H1 (cell line): ENCODE data around the gene STKLD1. TPM values are rescaled to one million over a fixed set of nuclear protein-coding genes. Genes with fewer than 3 reads are reported as not detected.

Experiments used
- polyA plus RNA-seq, 7 experiments: library from polyadenylated mRNA; depleted of rRNA in 3 of 7; stranded (reverse) in 5 of 7; unstranded in 2 of 7; fragments of >200 nt in 5 of 7; fragments of 200-250 nt in 2 of 7; gene quantifications; 1 replicate in 5 of 7; 2 replicates in 1 of 7; 4 replicates in 1 of 7; pipeline versions ENCODE4 v1.2.1 to v1.2.3, GENCODE V29; 2011 to 2013; ENCODE audit warnings: missing spikeins in 2 of 7, mixed read lengths in 2 of 7
- total RNA-seq: library from RNA; stranded (reverse); fragmentation: NEBNext Ultra II Directional; extraction: Animal tissue kit (Norgen Biotek cat#: 25700); gene quantifications from 2 replicates; pipeline ENCODE4 v1.2.1, GENCODE V29; 2021
- TF ChIP-seq, protein P1 (sequence below): fragments of 300-600 bp; sonication (generic); IDR thresholded peaks from 2 replicates; pipeline ENCODE4 v1.7.1; 2012; ENCODE audit warnings: low read length, moderate library complexity, mild to moderate bottlenecking, inconsistent platforms; ENCODE audit not compliant: insufficient replicate concordance

The STKLD1 gene
- total and polyA plus RNA-seq, 2 of the 8 experiments (the other 6 are each of a cell fraction or from before 2014, with no cell fraction given) = 0.26 TPM; not detected in 1

DNA sequence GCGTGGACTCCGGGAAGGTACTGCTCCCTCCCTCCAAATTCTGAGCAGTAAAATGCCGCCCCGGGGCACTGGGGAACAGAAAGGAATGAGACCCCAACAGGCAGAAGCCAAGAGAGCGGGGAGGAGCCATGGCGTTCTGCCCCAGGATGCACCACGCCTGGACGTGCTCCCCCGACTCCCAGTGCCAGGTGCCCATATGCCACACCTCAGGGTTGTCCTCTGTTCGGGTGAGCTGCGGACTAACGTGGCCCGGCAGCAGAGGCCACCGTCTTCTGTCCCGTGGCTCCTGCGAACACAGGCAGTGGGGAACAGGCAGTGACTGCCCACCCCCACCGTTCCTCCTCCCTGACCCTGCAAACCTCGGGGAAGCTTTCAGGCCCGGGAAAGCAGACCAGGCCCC lies 44.9 kb upstream of the STKLD1 start (continued):
- TF ChIP-seq, protein P1, sequence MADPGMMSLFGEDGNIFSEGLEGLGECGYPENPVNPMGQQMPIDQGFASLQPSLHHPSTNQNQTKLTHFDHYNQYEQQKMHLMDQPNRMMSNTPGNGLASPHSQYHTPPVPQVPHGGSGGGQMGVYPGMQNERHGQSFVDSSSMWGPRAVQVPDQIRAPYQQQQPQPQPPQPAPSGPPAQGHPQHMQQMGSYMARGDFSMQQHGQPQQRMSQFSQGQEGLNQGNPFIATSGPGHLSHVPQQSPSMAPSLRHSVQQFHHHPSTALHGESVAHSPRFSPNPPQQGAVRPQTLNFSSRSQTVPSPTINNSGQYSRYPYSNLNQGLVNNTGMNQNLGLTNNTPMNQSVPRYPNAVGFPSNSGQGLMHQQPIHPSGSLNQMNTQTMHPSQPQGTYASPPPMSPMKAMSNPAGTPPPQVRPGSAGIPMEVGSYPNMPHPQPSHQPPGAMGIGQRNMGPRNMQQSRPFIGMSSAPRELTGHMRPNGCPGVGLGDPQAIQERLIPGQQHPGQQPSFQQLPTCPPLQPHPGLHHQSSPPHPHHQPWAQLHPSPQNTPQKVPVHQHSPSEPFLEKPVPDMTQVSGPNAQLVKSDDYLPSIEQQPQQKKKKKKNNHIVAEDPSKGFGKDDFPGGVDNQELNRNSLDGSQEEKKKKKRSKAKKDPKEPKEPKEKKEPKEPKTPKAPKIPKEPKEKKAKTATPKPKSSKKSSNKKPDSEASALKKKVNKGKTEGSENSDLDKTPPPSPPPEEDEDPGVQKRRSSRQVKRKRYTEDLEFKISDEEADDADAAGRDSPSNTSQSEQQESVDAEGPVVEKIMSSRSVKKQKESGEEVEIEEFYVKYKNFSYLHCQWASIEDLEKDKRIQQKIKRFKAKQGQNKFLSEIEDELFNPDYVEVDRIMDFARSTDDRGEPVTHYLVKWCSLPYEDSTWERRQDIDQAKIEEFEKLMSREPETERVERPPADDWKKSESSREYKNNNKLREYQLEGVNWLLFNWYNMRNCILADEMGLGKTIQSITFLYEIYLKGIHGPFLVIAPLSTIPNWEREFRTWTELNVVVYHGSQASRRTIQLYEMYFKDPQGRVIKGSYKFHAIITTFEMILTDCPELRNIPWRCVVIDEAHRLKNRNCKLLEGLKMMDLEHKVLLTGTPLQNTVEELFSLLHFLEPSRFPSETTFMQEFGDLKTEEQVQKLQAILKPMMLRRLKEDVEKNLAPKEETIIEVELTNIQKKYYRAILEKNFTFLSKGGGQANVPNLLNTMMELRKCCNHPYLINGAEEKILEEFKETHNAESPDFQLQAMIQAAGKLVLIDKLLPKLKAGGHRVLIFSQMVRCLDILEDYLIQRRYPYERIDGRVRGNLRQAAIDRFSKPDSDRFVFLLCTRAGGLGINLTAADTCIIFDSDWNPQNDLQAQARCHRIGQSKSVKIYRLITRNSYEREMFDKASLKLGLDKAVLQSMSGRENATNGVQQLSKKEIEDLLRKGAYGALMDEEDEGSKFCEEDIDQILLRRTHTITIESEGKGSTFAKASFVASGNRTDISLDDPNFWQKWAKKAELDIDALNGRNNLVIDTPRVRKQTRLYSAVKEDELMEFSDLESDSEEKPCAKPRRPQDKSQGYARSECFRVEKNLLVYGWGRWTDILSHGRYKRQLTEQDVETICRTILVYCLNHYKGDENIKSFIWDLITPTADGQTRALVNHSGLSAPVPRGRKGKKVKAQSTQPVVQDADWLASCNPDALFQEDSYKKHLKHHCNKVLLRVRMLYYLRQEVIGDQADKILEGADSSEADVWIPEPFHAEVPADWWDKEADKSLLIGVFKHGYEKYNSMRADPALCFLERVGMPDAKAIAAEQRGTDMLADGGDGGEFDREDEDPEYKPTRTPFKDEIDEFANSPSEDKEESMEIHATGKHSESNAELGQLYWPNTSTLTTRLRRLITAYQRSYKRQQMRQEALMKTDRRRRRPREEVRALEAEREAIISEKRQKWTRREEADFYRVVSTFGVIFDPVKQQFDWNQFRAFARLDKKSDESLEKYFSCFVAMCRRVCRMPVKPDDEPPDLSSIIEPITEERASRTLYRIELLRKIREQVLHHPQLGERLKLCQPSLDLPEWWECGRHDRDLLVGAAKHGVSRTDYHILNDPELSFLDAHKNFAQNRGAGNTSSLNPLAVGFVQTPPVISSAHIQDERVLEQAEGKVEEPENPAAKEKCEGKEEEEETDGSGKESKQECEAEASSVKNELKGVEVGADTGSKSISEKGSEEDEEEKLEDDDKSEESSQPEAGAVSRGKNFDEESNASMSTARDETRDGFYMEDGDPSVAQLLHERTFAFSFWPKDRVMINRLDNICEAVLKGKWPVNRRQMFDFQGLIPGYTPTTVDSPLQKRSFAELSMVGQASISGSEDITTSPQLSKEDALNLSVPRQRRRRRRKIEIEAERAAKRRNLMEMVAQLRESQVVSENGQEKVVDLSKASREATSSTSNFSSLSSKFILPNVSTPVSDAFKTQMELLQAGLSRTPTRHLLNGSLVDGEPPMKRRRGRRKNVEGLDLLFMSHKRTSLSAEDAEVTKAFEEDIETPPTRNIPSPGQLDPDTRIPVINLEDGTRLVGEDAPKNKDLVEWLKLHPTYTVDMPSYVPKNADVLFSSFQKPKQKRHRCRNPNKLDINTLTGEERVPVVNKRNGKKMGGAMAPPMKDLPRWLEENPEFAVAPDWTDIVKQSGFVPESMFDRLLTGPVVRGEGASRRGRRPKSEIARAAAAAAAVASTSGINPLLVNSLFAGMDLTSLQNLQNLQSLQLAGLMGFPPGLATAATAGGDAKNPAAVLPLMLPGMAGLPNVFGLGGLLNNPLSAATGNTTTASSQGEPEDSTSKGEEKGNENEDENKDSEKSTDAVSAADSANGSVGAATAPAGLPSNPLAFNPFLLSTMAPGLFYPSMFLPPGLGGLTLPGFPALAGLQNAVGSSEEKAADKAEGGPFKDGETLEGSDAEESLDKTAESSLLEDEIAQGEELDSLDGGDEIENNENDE = no peak
